ENCODE results near the gene AP3S1.

DNA sequence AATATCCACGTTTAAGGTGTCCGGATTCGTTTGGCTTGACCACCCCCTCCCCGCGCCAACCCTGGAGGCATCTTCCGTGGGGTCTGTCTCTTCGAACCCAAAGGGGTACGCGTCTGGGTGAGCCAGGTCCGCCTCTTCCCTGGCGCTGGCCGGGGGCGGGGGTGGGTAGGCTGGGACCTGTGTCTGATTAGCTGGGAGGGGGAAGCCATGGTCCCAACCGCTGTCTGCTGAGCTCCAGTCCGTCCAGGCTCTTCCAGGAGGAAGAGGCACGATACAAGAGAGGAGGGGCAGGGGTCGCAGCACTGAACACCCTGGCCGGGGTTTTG, 120.5 kb downstream of the AP3S1 start, which contains the start of gene LVRN:
- TF ChIP-seq, protein P1, sequence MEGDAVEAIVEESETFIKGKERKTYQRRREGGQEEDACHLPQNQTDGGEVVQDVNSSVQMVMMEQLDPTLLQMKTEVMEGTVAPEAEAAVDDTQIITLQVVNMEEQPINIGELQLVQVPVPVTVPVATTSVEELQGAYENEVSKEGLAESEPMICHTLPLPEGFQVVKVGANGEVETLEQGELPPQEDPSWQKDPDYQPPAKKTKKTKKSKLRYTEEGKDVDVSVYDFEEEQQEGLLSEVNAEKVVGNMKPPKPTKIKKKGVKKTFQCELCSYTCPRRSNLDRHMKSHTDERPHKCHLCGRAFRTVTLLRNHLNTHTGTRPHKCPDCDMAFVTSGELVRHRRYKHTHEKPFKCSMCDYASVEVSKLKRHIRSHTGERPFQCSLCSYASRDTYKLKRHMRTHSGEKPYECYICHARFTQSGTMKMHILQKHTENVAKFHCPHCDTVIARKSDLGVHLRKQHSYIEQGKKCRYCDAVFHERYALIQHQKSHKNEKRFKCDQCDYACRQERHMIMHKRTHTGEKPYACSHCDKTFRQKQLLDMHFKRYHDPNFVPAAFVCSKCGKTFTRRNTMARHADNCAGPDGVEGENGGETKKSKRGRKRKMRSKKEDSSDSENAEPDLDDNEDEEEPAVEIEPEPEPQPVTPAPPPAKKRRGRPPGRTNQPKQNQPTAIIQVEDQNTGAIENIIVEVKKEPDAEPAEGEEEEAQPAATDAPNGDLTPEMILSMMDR (IDR thresholded peaks at IDR 0.05), result no peak
- no peak for TF ChIP-seq POLR2A (IDR thresholded peaks at IDR 0.05; ENCODE audit: low read length)
- TF ChIP-seq, protein P2, sequence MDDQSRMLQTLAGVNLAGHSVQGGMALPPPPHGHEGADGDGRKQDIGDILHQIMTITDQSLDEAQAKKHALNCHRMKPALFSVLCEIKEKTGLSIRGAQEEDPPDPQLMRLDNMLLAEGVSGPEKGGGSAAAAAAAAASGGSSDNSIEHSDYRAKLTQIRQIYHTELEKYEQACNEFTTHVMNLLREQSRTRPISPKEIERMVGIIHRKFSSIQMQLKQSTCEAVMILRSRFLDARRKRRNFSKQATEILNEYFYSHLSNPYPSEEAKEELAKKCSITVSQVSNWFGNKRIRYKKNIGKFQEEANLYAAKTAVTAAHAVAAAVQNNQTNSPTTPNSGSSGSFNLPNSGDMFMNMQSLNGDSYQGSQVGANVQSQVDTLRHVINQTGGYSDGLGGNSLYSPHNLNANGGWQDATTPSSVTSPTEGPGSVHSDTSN (IDR thresholded peaks at IDR 0.05), result no peak
- TF ChIP-seq MAFK (IDR thresholded peaks at IDR 0.05; ENCODE audit: partially characterized antibody), result no peak
- no peak for TF ChIP-seq NFE2L2 (conservative IDR thresholded peaks at IDR 0.05; ENCODE audit: low read length)
- TF ChIP-seq, protein P3, sequence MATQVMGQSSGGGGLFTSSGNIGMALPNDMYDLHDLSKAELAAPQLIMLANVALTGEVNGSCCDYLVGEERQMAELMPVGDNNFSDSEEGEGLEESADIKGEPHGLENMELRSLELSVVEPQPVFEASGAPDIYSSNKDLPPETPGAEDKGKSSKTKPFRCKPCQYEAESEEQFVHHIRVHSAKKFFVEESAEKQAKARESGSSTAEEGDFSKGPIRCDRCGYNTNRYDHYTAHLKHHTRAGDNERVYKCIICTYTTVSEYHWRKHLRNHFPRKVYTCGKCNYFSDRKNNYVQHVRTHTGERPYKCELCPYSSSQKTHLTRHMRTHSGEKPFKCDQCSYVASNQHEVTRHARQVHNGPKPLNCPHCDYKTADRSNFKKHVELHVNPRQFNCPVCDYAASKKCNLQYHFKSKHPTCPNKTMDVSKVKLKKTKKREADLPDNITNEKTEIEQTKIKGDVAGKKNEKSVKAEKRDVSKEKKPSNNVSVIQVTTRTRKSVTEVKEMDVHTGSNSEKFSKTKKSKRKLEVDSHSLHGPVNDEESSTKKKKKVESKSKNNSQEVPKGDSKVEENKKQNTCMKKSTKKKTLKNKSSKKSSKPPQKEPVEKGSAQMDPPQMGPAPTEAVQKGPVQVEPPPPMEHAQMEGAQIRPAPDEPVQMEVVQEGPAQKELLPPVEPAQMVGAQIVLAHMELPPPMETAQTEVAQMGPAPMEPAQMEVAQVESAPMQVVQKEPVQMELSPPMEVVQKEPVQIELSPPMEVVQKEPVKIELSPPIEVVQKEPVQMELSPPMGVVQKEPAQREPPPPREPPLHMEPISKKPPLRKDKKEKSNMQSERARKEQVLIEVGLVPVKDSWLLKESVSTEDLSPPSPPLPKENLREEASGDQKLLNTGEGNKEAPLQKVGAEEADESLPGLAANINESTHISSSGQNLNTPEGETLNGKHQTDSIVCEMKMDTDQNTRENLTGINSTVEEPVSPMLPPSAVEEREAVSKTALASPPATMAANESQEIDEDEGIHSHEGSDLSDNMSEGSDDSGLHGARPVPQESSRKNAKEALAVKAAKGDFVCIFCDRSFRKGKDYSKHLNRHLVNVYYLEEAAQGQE (IDR thresholded peaks at IDR 0.05), result no peak
- no peak for TF ChIP-seq RAD21 (conservative IDR thresholded peaks at IDR 0.05 in 1 of 2, IDR thresholded peaks at IDR 0.05 in 1 of 2)
- TF ChIP-seq KDM1A (IDR thresholded peaks at IDR 0.05; ENCODE audit: low read depth), result no peak
- no peak for TF ChIP-seq HDAC2 (IDR thresholded peaks at IDR 0.05)
- TF ChIP-seq, protein P4, sequence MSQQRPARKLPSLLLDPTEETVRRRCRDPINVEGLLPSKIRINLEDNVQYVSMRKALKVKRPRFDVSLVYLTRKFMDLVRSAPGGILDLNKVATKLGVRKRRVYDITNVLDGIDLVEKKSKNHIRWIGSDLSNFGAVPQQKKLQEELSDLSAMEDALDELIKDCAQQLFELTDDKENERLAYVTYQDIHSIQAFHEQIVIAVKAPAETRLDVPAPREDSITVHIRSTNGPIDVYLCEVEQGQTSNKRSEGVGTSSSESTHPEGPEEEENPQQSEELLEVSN (IDR thresholded peaks at IDR 0.05; ENCODE audit: borderline replicate concordance, low read depth), result no peak
- no peak for TF ChIP-seq EP300 (IDR thresholded peaks at IDR 0.05)

Measured in A549 (cell line).